ENCODE measurements around the gene ARHGEF6. TPM values are rescaled to one million over a fixed set of nuclear protein-coding genes. Genes with fewer than 3 reads are reported as not detected.

ARHGEF6 gene
- total and polyA plus RNA-seq, 8 donors = 11.9 to 21.6 (median 19.2) TPM

DNA sequence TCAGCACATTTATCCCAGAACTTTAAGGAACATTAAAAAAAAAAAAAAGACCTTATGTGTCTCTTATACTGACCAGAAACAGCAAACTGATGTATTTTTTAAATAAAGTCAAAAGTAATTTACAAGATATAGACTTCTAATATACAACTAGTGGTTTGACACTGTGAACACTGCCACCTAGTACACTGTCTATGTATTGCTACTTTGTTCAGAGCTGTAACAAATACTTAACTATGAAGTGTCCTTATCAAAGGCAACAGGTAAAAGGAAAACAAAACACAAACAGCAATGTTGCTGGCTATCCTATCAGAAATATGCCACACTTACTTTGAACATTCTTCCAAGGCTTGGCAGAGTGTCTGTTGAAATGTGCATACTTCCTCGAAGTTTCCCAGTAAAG lies 72.4 kb downstream of the ARHGEF6 start:
- TF ChIP-seq, protein P1, sequence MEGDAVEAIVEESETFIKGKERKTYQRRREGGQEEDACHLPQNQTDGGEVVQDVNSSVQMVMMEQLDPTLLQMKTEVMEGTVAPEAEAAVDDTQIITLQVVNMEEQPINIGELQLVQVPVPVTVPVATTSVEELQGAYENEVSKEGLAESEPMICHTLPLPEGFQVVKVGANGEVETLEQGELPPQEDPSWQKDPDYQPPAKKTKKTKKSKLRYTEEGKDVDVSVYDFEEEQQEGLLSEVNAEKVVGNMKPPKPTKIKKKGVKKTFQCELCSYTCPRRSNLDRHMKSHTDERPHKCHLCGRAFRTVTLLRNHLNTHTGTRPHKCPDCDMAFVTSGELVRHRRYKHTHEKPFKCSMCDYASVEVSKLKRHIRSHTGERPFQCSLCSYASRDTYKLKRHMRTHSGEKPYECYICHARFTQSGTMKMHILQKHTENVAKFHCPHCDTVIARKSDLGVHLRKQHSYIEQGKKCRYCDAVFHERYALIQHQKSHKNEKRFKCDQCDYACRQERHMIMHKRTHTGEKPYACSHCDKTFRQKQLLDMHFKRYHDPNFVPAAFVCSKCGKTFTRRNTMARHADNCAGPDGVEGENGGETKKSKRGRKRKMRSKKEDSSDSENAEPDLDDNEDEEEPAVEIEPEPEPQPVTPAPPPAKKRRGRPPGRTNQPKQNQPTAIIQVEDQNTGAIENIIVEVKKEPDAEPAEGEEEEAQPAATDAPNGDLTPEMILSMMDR (IDR thresholded peaks at IDR 0.05) = peak in 1 of 2 donors; percentile 34
- H3K27me3 ChIP-seq = no peaks in the 10 kb centered on the region
- DNase-seq (no peak), ATAC-seq (peak; percentile 74)
- H3K36me3 ChIP-seq = peaks cover 0 to 3% of the 10 kb centered on the region in 2 donors
- no peaks in the 10 kb centered on the region for H3K4me1 ChIP-seq
- H3K9me3 ChIP-seq = no peaks in the 10 kb centered on the region
- H3K4me3 ChIP-seq = no peak overlapping the region
- no peak overlapping the region for H3K27ac ChIP-seq
- intact Hi-C loops (cut with DNase I) = no loop called here

- TF ChIP-seq, protein P1 (IDR thresholded peaks at IDR 0.05) = no peak
- DNase-seq = no peak
- intact Hi-C loops (cut with DNase I) = no loop called here
Observed at GRCh38 chrX:136697156-136697555, 83.6 kb downstream of the ARHGEF6 start.

DNA sequence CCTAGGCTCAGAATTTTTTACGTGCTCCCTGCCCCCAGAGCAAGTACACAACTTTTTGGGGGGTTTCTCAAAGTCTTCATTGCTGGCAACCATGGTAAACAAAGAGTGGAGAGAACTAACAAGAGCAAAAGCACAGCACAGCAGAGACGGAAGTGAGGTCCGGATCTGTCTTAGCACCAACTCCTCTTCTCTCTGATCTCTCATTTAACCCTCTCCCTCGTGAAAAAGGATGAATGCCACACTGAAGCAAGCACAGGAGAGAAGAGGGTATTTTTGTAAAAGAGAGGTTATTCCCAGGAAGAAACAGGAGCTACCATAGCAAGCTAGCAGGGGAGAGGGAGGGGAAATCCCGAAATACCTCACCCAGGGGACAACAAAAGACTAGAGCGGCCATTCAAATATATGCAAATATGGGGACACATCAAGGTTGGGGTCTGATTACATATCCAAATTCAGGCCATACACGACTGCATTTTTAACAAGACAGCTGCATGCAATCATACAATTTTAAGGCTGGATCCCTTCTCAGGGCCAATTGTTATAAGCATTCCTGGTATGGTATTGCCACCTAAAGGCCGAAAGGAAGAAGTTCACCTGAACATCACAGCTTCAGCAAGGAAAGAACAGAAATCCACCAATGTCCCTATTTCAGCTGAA lies 86.2 kb downstream of the ARHGEF6 start:
- no peak overlapping the region for H3K27ac ChIP-seq
- TF ChIP-seq, protein P1 (IDR thresholded peaks at IDR 0.05) = peak; percentile 44 to 59
- DNase-seq (peak in 2 of 4 donors; percentile 25 to 50), ATAC-seq (peak; percentile 80)
- intact Hi-C loops (cut with DNase I) = no loop called here
- H3K27me3 ChIP-seq = no peaks in the 10 kb centered on the region
- no peaks in the 10 kb centered on the region for H3K9me3 ChIP-seq
- H3K4me3 ChIP-seq = no peak overlapping the region
- no peaks in the 10 kb centered on the region for H3K4me1 ChIP-seq
- peaks cover 0 to 10% of the 10 kb centered on the region in 2 donors for H3K36me3 ChIP-seq

More at GRCh38 chrX:136697156-136697555, 83.6 kb downstream of the ARHGEF6 start:
- Histone ChIP-seq H3K27ac (peak overlapping the region in 1 of 2 donors; percentile 55), H3K36me3 (no peaks in the 10 kb centered on the region), H3K4me3 (no peak overlapping the region), H3K4me1 (no peaks in the 10 kb centered on the region), H3K27me3 (no peaks in the 10 kb centered on the region), H3K9me3 (no peaks in the 10 kb centered on the region)
- ATAC-seq = no peak

DNA sequence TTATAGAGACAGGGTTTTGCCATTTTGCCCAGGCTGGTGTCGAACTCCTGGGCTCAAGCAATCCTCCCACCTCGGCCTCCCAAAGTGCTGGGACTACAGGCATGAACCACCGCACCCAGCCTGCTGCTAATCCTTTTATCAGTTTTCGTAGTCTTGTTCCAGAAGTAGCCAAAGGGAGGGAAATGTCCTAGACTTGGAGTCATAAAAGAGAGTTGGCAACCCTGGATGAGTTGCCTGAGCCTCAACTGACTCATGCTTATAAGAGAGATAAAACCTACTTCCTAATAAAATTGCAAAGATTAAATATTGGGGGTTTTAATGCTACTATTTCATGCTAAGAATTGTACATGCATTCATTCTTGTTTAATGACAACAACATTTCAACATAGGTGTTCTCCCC lies 88.5 kb downstream of the ARHGEF6 start:
- H3K27me3 ChIP-seq = no peaks in the 10 kb centered on the region
- DNase-seq (no peak), ATAC-seq (no peak)
- no peaks in the 10 kb centered on the region for H3K4me1 ChIP-seq
- H3K36me3 ChIP-seq = peaks cover 0 to 15% of the 10 kb centered on the region in 2 donors
- no peaks in the 10 kb centered on the region for H3K9me3 ChIP-seq
- intact Hi-C loops (cut with DNase I) = no loop called here
- H3K4me3 ChIP-seq = no peak overlapping the region
- H3K27ac ChIP-seq = no peak overlapping the region
- TF ChIP-seq, protein P1 (IDR thresholded peaks at IDR 0.05) = no peak

GRCh38 chrX:136691028-136691809 lies 89.5 kb downstream of the ARHGEF6 start:
- DNase-seq (no peak), ATAC-seq (peak; percentile 30)
- peaks cover 0 to 15% of the 10 kb centered on the region in 2 donors for H3K36me3 ChIP-seq
- H3K4me3 ChIP-seq = no peak overlapping the region
- TF ChIP-seq, protein P1 (IDR thresholded peaks at IDR 0.05) = no peak
- no peaks in the 10 kb centered on the region for H3K27me3 ChIP-seq
- no peak overlapping the region for H3K27ac ChIP-seq
- H3K9me3 ChIP-seq = no peaks in the 10 kb centered on the region
- H3K4me1 ChIP-seq = no peaks in the 10 kb centered on the region
- intact Hi-C loops (cut with DNase I) = no loop called here

Data from left lung (tissue), 10 donors.